ENCODE results near the gene GPAM.

- TF ChIP-seq, protein P1, sequence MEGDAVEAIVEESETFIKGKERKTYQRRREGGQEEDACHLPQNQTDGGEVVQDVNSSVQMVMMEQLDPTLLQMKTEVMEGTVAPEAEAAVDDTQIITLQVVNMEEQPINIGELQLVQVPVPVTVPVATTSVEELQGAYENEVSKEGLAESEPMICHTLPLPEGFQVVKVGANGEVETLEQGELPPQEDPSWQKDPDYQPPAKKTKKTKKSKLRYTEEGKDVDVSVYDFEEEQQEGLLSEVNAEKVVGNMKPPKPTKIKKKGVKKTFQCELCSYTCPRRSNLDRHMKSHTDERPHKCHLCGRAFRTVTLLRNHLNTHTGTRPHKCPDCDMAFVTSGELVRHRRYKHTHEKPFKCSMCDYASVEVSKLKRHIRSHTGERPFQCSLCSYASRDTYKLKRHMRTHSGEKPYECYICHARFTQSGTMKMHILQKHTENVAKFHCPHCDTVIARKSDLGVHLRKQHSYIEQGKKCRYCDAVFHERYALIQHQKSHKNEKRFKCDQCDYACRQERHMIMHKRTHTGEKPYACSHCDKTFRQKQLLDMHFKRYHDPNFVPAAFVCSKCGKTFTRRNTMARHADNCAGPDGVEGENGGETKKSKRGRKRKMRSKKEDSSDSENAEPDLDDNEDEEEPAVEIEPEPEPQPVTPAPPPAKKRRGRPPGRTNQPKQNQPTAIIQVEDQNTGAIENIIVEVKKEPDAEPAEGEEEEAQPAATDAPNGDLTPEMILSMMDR (IDR thresholded peaks at IDR 0.05): no peak
- TF ChIP-seq POLR2A (IDR thresholded peaks at IDR 0.05): no peak
These were observed 34.4 kb upstream of the GPAM start for GRCh38 chr10:112218036-112218390.
